Activated CD4-positive, alpha-beta T cell treated with anti-CD3 and anti-CD28 coated beads for 4 hours (primary cell): ENCODE measurements around the gene SEMG1.

Source experiments
- DNase-seq, 2 donors: peaks; one replicate each; pipeline ENCODE4 v3.0.0-alpha.2; 2020

Gene SEMG1

DNA sequence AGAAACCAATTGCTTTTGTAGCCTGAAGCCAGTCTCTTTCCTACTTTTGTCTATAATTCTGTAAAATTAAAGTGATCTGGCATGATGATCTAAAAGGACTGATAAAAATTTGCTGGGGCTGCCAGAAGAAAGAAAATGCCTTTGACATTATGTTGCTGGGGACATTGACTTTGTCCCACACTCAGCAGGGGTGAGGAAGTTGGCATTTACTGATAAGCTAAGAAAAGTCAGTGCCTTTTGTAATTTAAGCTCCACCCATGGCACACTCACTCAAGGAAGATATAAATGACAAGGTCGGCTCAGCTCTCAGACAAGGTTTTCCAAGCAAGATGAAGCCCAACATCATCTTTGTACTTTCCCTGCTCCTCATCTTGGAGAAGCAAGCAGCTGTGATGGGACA is at the start of gene SEMG1:
Gene SEMG1, plus strand, starts transcription at position 309 of the 400 bp plus-strand sequence. Its CDS starts 21 bp downstream, at position 330.
- no peak for DNase-seq

GRCh38 chr20:45157962-45158361 is 48.9 kb upstream of the SEMG1 start:
- DNase-seq, result no peak

GRCh38 chr20:45163083-45163803 is 43.6 kb upstream of the SEMG1 start:
- no peak for DNase-seq

GRCh38 chr20:45164906-45165305 is 41.9 kb upstream of the SEMG1 start:
- no peak for DNase-seq

GRCh38 chr20:45173522-45173921 is 33.3 kb upstream of the SEMG1 start:
- no peak for DNase-seq

GRCh38 chr20:45174434-45175364 is 32.1 kb upstream of the SEMG1 start, which contains the start of gene PI3:
Gene PI3, plus strand, starts transcription at chr20:45174902. Its CDS starts 21 bp downstream, at chr20:45174923.
- DNase-seq, result no peak

GRCh38 chr20:45176526-45177267 is 30.1 kb upstream of the SEMG1 start:
- no peak for DNase-seq

DNA sequence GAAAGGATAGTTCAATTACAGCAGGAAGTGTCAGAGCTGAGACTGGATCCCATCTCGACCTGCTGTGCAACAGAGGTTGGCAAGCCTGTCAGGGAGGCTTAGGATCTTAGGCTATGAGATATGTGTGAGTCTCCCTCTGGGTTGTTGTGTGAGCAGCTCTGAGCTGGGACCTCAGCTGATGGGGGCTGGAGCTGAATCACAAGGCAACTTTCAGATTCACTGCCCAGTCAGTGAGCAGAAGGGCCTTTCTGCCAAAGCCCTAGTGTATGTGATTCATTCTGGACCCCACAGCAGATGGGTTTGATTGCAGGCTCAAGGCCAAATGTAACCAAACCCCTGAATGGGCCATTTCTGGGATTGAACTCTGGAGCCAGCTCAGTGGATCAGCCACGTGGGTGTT is 27.7 kb upstream of the SEMG1 start:
- DNase-seq, result no peak

- DNase-seq, result no peak
These were observed 25.2 kb upstream of the SEMG1 start for GRCh38 chr20:45181639-45182038.

- no peak for DNase-seq
These were observed 23.7 kb upstream of the SEMG1 start for GRCh38 chr20:45183084-45183483.

- no peak for DNase-seq
These were observed 19.1 kb upstream of the SEMG1 start for GRCh38 chr20:45187693-45188092.

GRCh38 chr20:45189067-45189609 is 17.7 kb upstream of the SEMG1 start:
- DNase-seq, result no peak

DNA sequence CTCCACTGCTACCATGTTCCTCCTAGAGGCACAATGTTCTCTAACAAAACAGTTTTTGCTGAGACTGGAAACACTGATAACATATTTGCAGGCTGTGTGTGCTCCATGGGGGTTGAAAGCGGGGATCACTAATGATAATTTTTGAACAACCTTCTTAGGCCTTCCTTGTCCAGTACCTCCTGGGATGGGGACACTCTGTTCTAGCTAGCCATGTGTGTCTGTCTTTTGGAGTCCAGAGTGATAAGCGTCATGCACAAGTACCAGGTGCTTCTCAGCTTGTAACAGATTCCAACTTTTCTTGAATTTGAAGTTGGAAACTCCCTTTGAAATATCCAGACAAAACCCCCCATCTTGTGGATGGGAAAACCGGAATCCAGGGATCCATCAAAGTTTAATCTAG is 17.0 kb upstream of the SEMG1 start:
- DNase-seq, result no peak

- DNase-seq, result no peak
These were observed 14.9 kb upstream of the SEMG1 start for GRCh38 chr20:45191926-45192325.

- DNase-seq, result no peak
These were observed 13.5 kb upstream of the SEMG1 start for GRCh38 chr20:45193331-45193730.

- no peak for DNase-seq
These were observed 3.1 kb downstream of the SEMG1 start for GRCh38 chr20:45209924-45210323.

DNA sequence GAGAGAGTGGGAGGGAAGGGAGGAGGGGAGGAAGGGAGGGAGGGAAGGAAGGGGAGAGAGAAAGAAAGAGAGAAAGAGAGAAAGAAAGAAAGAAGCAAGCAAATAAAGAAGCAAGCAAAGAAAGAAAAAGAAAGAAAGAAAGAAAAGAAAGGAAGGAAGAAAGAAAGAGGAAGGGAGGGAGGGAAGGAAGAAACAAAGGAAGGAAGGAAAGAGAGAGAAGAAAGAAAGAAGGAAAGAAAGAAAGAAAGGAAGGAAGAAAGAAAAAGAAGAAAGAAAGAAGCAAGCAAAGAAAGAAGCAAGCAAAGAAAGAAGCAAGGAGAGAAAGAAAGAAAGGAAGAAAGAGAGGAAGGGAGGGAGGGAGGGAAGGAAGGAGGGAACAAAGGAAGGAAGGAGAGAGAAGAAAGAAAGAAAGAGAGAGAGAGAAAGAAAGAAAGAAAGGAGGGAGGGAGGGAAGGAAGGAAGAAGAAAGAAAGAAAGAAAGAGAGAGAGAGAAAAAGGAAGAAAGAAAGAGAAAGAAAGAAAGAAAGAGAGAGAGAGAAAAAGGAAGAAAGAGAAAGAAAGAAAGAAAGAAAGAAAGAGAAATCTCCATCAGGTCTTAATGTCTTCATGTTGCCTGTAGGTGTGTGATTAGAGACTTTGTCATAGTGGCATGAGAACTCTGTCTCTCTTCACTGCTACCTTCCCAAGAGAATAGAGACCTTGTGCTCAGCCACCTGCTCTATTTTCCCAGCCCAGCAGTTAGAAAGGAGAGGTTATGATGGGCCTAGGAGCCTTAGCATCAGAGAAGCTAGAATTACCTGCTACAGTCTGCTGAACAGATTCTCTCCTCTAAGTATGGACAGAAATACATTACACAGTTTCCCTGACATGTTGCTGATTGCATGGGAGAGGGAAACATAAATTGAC is 5.0 kb downstream of the SEMG1 start:
- DNase-seq, result no peak

DNA sequence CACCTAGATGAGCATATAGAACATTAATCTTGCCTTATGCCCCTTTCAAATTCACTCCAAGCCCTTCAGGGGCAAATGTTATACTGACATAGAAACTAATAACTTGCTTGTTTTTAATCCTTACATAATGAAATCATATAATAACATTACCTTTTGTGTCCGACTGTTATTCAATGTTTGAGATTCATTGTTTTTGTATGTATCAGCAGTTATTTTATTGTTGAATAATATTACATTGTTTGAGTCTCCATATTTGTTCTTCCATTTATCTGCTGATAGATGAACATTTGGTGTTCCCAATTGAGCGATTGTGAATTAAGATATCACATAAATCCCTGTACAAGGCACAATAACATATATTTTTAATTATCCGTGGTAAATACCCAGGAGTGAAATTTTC is 6.0 kb downstream of the SEMG1 start:
- no peak for DNase-seq

GRCh38 chr20:45218124-45218523 is 11.3 kb downstream of the SEMG1 start:
- DNase-seq, result no peak

DNA sequence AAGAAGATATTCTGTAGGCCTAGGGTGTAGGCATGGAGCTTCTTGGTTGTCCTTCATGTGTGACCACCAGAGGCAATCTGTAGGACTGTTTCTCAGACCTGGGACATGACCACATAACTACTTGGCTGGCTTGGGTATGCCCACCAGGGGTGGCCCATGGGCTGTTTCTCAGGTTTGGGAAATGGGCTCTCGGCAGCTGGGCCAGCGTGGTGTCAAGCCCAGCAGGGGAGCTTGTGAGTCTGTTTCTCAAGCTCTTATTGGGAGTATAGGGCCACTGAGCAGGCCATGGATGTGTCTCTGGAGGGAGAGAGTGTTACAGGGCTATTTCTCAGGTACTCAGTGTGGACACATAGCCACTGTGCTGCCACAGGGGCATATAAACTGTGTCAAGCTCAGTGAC is 11.8 kb downstream of the SEMG1 start:
- DNase-seq, result no peak

GRCh38 chr20:45221076-45221475 is 14.2 kb downstream of the SEMG1 start, which contains the start of gene SEMG2:
Gene SEMG2, plus strand, starts transcription at chr20:45221373. Its CDS starts 17 bp downstream, at chr20:45221390.
- DNase-seq, result no peak

GRCh38 chr20:45223136-45223535 is 16.3 kb downstream of the SEMG1 start:
- DNase-seq, result no peak
